ENCODE results near the gene C16orf54.
"Not testable (repeated sequence)": the region's sequence is repeated elsewhere in the genome, so short reads cannot be mapped to it uniquely, and the experiment has no call there.

The C16orf54 gene

GRCh38 chr16:29714396-29714795, 31.4 kb downstream of the C16orf54 start:
- no peak for DNase-seq (ENCODE audit: extremely low read depth, low read depth)
- TF ChIP-seq CTCF (IDR thresholded peaks at IDR 0.05; ENCODE audit: low read depth, low read length, missing control alignments): no peak
- no peak overlapping the region for H3K4me3 ChIP-seq (replicated peaks; ENCODE audit: low read depth, low read length)

GRCh38 chr16:29712809-29713208, 33.0 kb downstream of the C16orf54 start:
- H3K4me3 ChIP-seq (replicated peaks; ENCODE audit: low read depth, low read length): no peak overlapping the region
- no peak for TF ChIP-seq CTCF (IDR thresholded peaks at IDR 0.05; ENCODE audit: low read depth, low read length, missing control alignments)
- DNase-seq (ENCODE audit: extremely low read depth, low read depth): no peak

- peak; percentile 61 for TF ChIP-seq CTCF (IDR thresholded peaks at IDR 0.05; ENCODE audit: low read depth, low read length, missing control alignments)
Measured at GRCh38 chr16:29710227-29711219, 35.3 kb downstream of the C16orf54 start.

GRCh38 chr16:29709657-29710056, 36.1 kb downstream of the C16orf54 start:
- H3K4me3 ChIP-seq (replicated peaks; ENCODE audit: low read depth, low read length); DNase-seq (ENCODE audit: extremely low read depth, low read depth): not testable (repeated sequence)

More at GRCh38 chr16:29710227-29711219, 35.3 kb downstream of the C16orf54 start:
- DNase-seq (ENCODE audit: extremely low read depth, low read depth): peak; percentile 61
- no peak overlapping the region for H3K4me3 ChIP-seq (replicated peaks; ENCODE audit: low read depth, low read length)

- DNase-seq (ENCODE audit: extremely low read depth, low read depth): no peak
- TF ChIP-seq CTCF (IDR thresholded peaks at IDR 0.05; ENCODE audit: low read depth, low read length, missing control alignments): no peak
- no peak overlapping the region for H3K4me3 ChIP-seq (replicated peaks; ENCODE audit: low read depth, low read length)
Measured at GRCh38 chr16:29708917-29709600, 36.7 kb downstream of the C16orf54 start.

- H3K4me3 ChIP-seq (replicated peaks; ENCODE audit: low read depth, low read length); DNase-seq (ENCODE audit: extremely low read depth, low read depth): not testable (repeated sequence)
Measured at GRCh38 chr16:29707160-29707559, 38.6 kb downstream of the C16orf54 start.

- no peak for TF ChIP-seq CTCF (IDR thresholded peaks at IDR 0.05; ENCODE audit: low read depth, low read length, missing control alignments)
- no peak for DNase-seq (ENCODE audit: extremely low read depth, low read depth)
- H3K4me3 ChIP-seq (replicated peaks; ENCODE audit: low read depth, low read length): no peak overlapping the region
Measured at GRCh38 chr16:29705030-29705429, 40.8 kb downstream of the C16orf54 start.
